Cardiac muscle cell (in vitro differentiated cells and primary cell): Measurements from ENCODE around the gene OR14I1. TPM values are rescaled to one million over a fixed set of nuclear protein-coding genes. Genes with fewer than 3 reads are reported as not detected.

Experiments
- DNase-seq, 2 donors: peaks; one replicate each; pipeline versions ENCODE4 v3.0.0 to v3.0.0-alpha.2; 2010 to 2017; ENCODE audit warnings: low read depth in 1 of 2, low spot score in 1 of 2
- H3K27ac ChIP-seq: fragments of 200-600 bp; sonication (generic); 2 replicates; pipeline ENCODE4 v1.5.1; 2016
- H3K27me3 ChIP-seq: fragments of 200-600 bp; sonication (generic); 2 replicates; pipeline ENCODE4 v1.6.0; 2016; ENCODE audit warnings: control low read depth
- H3K36me3 ChIP-seq: fragments of 200-600 bp; sonication (generic); 2 replicates; pipeline ENCODE4 v1.5.1; 2016; ENCODE audit warnings: control low read depth
- H3K4me1 ChIP-seq: fragments of 200-600 bp; sonication (generic); 2 replicates; pipeline ENCODE4 v1.8.1; 2017; ENCODE audit warnings: low read depth, mild to moderate bottlenecking, mixed run types
- H3K4me3 ChIP-seq: fragments of 200-600 bp; sonication (generic); 2 replicates; pipeline ENCODE4 v1.5.1; 2016; ENCODE audit warnings: mild to moderate bottlenecking
- H3K9me3 ChIP-seq: fragments of 200-600 bp; sonication (generic); 2 replicates; pipeline ENCODE4 v1.5.1; 2017; ENCODE audit warnings: low read depth, mild to moderate bottlenecking, control low read depth
- polyA plus RNA-seq: library from polyadenylated mRNA; unstranded; fragments of >200 nt; fragmentation: Nextera tagmentation; extraction: Ambion mirVana; gene quantifications from 2 replicates; pipeline ENCODE4 v1.2.1, GENCODE V29; 2016
- total RNA-seq: library from RNA; depleted of rRNA; stranded (reverse); fragments of >200 nt; gene quantifications from 2 replicates; pipeline ENCODE4 v1.2.3, GENCODE V29; 2016
- TF ChIP-seq, protein P1 (sequence below): IDR thresholded peaks from 2 replicates; pipeline ENCODE4 v1.5.1; 2012; ENCODE audit warnings: low read depth, mild to moderate bottlenecking, low read length

Gene OR14I1
- total RNA-seq (not detected in 2 replicates), polyA plus RNA-seq (not detected in 2 replicates)

DNA sequence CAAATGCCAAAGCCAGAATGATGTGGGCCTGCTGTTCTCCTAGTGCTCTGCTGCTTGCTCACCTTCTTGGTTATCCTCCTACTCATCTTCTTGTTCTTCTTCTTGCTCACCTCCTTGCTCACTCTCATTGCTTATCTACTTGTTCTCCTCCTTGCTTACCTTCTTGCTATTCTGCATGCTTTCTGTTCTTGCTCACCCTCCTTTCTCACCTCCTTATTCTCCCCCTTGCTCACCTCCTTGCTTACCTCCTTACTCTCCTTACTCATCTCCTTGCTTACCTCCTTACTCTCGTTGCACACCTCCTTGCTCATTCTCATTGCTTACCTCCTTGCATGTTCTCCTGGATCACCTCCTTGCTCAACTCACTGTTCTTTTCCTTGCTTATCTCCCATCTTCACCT lies at the start of gene OR14I1:
TSS of gene OR14I1 (minus strand) at position 53 of the 400 bp plus-strand sequence.
- Histone ChIP-seq H3K27me3 (no peaks in the 10 kb centered on the region), H3K36me3 (no peaks in the 10 kb centered on the region), H3K4me1 (no peaks in the 10 kb centered on the region), H3K4me3 (no peak within 1 kb of the TSS), H3K27ac (no peak within 1 kb of the TSS), H3K9me3 (no peaks in the 10 kb centered on the region)
- TF ChIP-seq, protein P1, sequence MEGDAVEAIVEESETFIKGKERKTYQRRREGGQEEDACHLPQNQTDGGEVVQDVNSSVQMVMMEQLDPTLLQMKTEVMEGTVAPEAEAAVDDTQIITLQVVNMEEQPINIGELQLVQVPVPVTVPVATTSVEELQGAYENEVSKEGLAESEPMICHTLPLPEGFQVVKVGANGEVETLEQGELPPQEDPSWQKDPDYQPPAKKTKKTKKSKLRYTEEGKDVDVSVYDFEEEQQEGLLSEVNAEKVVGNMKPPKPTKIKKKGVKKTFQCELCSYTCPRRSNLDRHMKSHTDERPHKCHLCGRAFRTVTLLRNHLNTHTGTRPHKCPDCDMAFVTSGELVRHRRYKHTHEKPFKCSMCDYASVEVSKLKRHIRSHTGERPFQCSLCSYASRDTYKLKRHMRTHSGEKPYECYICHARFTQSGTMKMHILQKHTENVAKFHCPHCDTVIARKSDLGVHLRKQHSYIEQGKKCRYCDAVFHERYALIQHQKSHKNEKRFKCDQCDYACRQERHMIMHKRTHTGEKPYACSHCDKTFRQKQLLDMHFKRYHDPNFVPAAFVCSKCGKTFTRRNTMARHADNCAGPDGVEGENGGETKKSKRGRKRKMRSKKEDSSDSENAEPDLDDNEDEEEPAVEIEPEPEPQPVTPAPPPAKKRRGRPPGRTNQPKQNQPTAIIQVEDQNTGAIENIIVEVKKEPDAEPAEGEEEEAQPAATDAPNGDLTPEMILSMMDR = no peak
- no peak for DNase-seq

DNA sequence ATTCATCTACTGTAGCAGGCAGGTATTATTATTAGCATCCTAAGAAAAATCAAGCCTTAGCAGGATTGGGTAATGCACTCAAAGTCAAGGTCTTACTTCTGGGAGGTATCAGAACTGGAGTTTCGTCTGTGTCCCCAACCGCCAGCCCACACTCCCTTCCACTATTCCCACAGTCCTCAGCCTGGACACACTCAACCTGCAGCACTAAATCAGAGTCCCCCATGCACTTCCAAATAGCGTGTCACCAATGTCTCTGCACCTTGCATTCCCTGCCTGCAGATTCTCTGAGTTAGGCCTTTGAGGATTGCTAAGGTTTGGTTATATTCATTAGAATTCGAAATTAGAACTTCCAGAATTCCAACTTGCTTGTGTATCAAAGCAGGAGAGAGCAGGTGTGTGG lies 49.1 kb upstream of the OR14I1 start:
- Histone ChIP-seq H3K9me3 (no peaks in the 10 kb centered on the region), H3K4me1 (no peaks in the 10 kb centered on the region), H3K4me3 (no peak overlapping the region), H3K27me3 (no peaks in the 10 kb centered on the region), H3K27ac (no peak overlapping the region), H3K36me3 (no peaks in the 10 kb centered on the region)
- no peak for DNase-seq
- TF ChIP-seq, protein P1 = no peak

DNA sequence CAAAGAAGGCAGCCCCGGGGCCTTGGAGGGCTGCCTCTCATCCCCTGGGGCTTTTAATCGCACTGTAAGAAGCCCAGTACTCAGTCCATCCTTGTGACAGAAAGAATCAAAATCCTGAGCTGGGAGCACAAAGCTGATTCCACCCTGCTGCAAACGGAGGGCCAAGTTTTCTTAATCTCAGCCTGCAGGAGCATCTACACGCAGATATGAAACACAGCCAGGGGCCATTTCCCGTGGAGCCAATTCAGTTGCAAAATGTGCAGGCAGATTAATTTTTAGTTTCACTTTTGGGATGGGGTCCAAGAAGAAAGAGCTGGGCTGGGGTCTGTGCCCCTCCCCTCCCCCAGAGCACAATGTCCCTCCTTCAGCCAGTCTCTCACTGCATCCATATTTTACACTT lies 48.6 kb upstream of the OR14I1 start:
- no peak for DNase-seq
- TF ChIP-seq, protein P1 = no peak
- no peak overlapping the region for H3K4me3 ChIP-seq
- H3K27me3 ChIP-seq = no peaks in the 10 kb centered on the region
- no peak overlapping the region for H3K27ac ChIP-seq
- H3K9me3 ChIP-seq = no peaks in the 10 kb centered on the region
- H3K36me3 ChIP-seq = no peaks in the 10 kb centered on the region
- no peaks in the 10 kb centered on the region for H3K4me1 ChIP-seq

DNA sequence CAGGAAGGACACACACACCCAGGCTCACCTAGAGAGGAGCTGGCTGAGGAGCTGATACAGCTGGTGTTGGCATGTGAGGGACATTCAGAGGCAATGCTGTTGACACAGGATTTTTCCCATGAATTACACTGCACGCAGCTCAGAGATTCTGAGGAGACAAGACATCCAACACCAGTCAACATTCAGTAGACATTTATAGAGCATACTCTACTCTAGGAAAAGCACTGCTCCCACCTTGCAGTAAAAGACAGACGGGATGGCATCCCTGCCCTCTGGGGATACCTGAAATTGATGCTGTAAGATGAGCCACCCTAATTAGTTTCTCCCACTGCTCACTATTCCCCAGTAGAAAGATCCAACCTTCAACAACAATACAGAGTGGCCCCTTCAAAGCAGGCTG lies 47.9 kb upstream of the OR14I1 start:
- Histone ChIP-seq H3K9me3 (no peaks in the 10 kb centered on the region), H3K27ac (no peak overlapping the region), H3K4me1 (no peaks in the 10 kb centered on the region), H3K4me3 (no peak overlapping the region), H3K36me3 (no peaks in the 10 kb centered on the region), H3K27me3 (no peaks in the 10 kb centered on the region)
- no peak for DNase-seq
- TF ChIP-seq, protein P1 = no peak

DNA sequence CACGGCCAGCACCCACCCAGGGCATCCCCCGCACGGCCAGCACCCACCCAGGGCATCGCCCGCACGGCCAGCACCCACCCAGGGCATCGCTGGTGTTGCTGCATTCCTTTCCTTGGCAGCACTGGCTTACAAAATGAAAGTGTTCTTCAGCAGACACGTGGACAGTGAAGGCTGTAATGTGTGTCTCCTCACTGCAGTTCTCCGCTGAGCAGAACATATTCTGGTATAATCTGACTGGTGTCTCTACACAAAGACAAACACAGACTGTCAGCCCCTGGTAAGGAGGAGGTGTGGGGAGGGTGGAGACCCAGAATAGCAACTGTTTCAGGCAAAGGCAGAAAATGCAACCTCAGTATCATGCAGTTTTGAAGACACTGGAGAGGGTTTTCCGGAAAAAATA lies 45.6 kb upstream of the OR14I1 start:
- no peaks in the 10 kb centered on the region for H3K9me3 ChIP-seq
- no peak for DNase-seq
- H3K36me3 ChIP-seq = no peaks in the 10 kb centered on the region
- TF ChIP-seq, protein P1 = no peak
- no peaks in the 10 kb centered on the region for H3K4me1 ChIP-seq
- H3K27ac ChIP-seq = no peak overlapping the region
- H3K27me3 ChIP-seq = no peaks in the 10 kb centered on the region
- H3K4me3 ChIP-seq = no peak overlapping the region

DNA sequence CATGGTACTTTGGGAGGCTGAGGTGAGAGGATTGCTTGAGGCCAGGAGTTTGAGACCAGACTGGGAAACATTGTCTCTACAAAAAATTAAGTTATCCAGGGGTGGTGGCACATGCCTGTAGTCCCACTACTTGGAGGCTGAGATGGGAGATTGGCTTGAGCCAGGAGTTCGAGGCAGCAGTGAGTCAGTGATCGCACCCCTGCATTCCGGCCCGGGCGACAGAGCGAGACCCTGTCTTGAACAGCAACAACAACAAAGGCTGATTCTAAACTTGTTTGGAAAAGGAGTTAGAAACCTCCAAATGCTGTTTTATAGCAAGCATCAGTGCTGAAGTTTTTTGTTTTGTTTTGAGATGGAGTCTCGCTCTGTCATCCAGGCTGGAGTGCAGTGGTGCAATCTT lies 38.3 kb upstream of the OR14I1 start:
- Histone ChIP-seq H3K9me3 (no peaks in the 10 kb centered on the region), H3K27me3 (no peaks in the 10 kb centered on the region), H3K4me3 (no peak overlapping the region), H3K36me3 (no peaks in the 10 kb centered on the region), H3K27ac (no peak overlapping the region), H3K4me1 (no peaks in the 10 kb centered on the region)
- TF ChIP-seq, protein P1 = no peak
- no peak for DNase-seq
